ENCODE results near the gene TMEM63A.
A peak's percentile ranks its signal among the peaks of the same experiment; 100 is the strongest.
"Not testable (repeated sequence)": the region's sequence is repeated elsewhere in the genome, so short reads cannot be mapped to it uniquely, and the experiment has no call there.

Gene TMEM63A

GRCh38 chr1:225820522-225821120 is 61.6 kb downstream of the TMEM63A start:
- DNase-seq (ENCODE audit: low read depth in 2 of 2): no peak

DNA sequence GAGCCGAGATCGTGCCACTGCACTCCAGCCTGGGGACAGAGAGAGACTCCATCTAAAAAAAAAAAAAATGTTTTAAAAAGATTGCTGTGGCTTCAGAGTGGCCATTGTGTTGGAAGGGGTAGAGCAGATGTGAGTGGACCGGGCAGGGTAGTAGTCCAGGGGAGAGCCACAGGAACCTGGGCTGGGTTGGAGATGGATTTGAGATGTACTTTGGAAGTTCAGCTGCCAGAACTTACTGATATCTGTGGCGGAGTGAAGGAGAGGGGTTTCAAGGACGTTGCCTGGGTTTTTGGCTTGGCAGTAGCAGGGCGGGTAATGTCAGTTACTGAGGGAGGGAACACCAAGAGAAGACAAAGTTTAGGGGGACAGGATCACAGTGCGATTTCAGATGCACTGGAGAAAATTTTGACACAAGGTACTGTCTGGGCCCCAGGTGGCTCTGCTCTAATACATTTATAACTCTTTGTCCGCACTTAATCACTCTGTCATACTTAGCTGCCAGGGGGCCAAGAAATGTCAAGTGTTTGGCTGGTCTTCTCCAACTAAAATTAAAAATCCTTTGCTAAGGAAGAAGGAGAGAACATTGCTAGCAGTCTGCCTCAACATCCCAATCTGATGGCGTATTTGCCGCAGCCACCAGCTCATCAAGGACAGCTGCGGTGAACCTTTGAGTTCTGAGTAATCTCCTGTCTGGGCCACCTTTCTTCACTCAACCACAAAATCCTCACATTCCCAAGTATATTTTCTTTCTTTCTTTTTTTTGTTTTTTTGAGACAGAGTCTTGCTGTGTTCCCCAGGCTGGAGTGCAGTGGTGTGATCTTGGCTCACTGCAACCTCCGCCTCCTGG is 62.6 kb downstream of the TMEM63A start:
- DNase-seq (ENCODE audit: low read depth in 2 of 2): no peak

DNA sequence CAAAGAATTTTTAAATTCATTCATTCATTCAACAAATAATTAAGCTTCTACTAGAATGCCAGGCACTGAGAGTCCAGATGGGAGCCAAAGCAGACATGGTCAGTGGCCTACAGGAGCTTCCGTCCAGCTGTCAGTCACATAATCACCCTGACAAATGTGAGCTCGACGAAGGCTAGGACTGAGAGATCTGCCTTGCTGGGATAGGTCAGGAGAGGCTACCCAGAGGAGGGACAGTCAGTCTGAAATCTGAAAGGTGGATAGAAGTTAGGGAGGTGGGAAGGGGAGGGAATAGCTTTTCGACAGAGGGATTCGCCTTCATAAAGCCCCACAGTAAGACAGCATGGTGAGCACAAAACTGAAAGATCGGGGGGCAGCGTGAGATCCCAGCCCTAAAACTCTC is 64.0 kb downstream of the TMEM63A start:
- no peak for DNase-seq (ENCODE audit: low read depth in 2 of 2)

- DNase-seq (ENCODE audit: low read depth in 2 of 2): no peak
Observed at GRCh38 chr1:225817611-225818061, 64.5 kb downstream of the TMEM63A start.

GRCh38 chr1:225816643-225817538 is 65.3 kb downstream of the TMEM63A start:
- DNase-seq (ENCODE audit: low read depth in 2 of 2): no peak

DNA sequence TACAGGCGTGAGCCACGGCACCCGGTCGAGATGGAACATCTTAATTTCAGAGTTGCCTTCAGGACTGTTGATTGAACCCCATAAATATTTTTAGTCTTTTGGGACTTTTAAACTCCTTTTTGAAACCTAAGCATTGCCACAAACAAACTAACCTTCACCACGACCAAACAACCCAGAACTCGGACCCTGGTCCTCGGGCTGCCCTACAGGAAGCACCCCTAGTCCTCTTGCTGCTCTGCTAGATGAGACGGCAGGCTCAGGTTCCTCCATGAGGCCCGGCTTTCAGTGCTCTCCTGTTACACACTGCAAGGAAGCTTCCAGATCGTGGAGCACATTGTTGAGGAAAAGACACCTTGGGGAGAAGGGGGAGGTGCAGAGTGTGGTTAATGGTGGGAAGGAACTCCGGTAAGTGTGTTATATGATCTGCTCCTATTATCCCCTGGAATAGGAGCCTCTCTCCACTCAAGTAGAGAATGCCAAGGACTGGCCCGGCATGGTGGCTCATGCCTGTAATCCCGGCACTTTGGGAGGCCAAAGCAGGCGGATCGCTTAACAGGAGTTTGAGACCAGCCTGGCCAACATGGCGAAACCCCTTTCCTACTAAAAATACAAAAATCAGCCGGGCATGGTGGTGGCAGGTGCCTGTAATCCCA is 66.5 kb downstream of the TMEM63A start:
- DNase-seq (ENCODE audit: low read depth in 2 of 2): no peak

- not testable (repeated sequence) for DNase-seq (ENCODE audit: low read depth in 2 of 2)
Observed at GRCh38 chr1:225815090-225815489, 67.1 kb downstream of the TMEM63A start.

DNA sequence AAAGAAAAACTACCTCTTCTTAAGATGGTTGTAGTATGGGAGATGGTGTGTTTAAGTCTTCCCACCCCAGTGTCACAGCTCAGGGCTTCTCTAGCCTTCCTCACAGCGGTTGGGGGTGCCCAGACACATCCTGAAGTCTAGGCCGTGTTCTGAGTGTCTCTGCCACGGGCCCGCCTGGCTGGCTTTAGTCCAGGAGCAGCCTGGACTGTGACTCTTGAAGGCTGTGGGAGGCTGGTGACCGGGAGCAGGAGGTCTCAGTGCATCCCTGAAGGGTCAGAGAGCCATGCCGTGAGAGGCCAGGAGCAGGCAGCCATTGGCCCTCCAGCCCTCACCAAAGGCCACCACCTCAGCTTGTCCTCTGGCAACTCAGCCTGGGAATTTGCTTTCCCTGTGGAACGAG is 67.8 kb downstream of the TMEM63A start:
- no peak for DNase-seq (ENCODE audit: low read depth in 2 of 2)

DNA sequence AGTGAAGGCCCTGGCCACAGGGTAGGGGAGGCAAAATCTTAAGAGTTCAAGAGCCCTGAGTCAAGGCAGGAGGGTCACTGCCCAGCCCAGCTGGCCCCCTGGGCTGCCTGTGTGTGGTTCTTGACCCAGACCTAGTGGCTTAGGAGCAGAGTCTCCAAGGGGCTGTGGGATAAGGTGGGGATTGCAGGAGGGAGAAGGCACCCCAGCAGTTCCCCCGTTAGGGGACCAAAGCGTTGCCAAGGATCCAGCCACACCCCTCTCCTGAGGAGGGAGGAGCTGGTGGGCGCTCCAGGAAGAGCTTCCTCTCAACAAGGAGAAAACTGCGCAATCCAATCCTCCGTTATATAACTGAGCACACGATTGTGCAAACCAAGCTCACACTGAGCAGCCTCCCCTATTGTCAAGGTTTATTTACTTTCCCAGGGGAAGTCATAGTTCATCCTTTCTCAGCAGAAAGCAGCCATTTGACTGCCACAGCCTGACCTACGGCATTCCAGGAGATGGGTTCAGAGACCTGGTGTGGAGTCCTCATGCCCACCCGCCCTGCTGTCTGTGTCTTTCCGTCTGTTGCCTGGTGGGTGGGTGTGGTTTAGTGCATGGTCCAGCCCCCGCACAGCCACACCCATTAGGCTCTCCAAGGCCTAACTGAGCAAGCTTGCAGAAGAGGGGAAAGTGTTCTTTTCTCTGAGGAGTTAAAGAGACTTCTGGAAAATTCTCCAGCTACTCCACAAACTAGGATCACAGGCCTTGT is 68.8 kb downstream of the TMEM63A start:
- no peak for DNase-seq (ENCODE audit: low read depth in 2 of 2)

GRCh38 chr1:225812488-225813213 is 69.5 kb downstream of the TMEM63A start:
- DNase-seq (ENCODE audit: low read depth in 2 of 2): no peak

DNA sequence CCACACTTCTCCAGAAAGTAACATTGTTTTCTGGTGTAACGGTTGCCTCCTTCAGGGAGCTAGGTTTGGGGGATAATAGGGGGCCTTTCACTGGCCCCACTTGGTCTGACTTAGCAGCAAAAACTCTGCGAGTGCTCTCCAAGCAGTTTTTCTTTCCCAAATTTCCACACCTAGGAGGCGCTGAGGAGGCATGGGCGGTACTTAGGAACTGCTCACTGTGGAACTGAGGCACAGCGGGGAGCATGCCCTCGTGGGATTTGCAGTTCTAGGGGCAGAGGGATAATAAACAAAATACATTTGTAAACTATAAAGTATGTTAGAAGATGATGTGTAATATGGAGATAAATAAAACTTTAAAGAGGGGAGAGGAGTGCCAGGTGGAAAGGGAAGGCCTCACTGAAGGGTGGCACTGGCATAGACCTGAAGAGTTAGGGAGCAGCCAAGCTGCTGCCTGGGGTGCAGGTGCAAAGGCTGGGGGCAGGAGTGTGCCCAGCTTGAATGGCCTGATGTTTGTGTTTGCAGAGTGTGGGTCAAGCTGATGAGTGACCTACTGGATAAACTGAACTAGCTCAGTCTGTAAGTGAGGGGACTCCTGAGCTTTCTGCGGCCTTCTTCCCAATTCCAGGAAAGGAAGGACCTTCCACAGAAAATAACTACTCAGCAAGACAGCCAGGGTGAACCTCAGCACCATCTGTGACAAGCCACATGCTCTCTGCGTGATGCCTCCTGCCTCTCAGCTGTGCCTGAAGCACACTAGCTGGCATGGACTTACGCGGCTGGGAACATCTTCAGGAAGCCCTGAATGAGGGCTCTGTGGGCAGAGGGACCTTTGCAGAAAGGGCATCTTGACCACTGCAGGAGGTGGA is 70.3 kb downstream of the TMEM63A start:
- DNase-seq (ENCODE audit: low read depth in 2 of 2): no peak

- DNase-seq (ENCODE audit: low read depth in 2 of 2): not testable (repeated sequence)
Observed at GRCh38 chr1:225810579-225811538, 71.3 kb downstream of the TMEM63A start.

GRCh38 chr1:225809842-225810578 is 72.2 kb downstream of the TMEM63A start, which contains the start of gene EPHX1:
Gene EPHX1, plus strand, starts transcription at chr1:225810124. Its CDS starts 18,606 bp downstream, at chr1:225828730.
- peak; percentile 19 to 28 for DNase-seq (ENCODE audit: low read depth in 2 of 2)

GRCh38 chr1:225808136-225808535 is 74.0 kb downstream of the TMEM63A start:
- no peak for DNase-seq (ENCODE audit: low read depth in 2 of 2)

DNA sequence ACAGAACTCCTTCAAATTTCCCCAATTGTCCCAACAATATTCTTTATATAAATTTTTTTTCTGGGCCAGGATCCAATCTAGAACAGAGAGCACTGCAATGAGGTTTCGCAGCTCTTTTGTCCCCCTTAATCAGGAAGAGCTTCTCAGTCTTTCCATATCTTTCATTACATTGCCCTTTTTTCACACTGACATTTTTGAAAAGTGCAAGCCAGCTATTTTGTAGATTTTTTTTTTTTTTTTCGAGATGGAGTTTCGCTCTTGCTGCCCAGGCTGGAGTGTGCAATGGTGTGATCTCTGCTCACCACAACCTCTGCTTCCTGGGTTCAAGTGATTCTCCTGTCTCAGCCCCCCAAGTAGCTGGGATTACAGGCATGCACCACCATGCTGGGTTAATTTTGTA is 75.4 kb downstream of the TMEM63A start:
- DNase-seq (ENCODE audit: low read depth in 2 of 2): not testable (repeated sequence)

DNA sequence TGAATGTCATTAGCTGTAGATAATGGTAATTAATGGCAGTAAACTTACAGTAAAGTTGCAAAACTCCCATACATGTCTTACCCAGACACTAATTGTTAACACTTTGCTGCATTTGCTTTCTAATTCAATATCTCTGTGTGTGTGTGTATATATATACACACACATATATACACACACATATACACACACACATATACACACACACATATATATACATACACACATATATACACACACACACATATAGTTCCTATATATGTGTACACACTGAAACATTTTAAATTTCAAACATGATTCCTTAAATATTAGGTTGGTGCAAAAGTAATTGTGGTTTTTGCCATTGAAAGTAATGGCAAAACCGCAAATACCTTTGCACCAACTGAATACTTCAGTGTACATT is 75.9 kb downstream of the TMEM63A start:
- no peak for DNase-seq (ENCODE audit: low read depth in 2 of 2)

GRCh38 chr1:225801146-225801545 is 81.0 kb downstream of the TMEM63A start:
- not testable (repeated sequence) for DNase-seq (ENCODE audit: low read depth in 2 of 2)
